ENCODE results near the gene NTNG1.
A peak's percentile ranks its signal among the peaks of the same experiment; 100 is the strongest.

NTNG1 gene

GRCh38 chr1:107276247-107276646, 135.4 kb downstream of the NTNG1 start:
- no peak for DNase-seq (ENCODE audit: low read depth, low spot score)
- Histone ChIP-seq H3K36me3 (ENCODE audit: control insufficient read depth, insufficient read depth, low read length) (no peaks in the 10 kb centered on the region), H3K27ac (ENCODE audit: low read length) (no peak overlapping the region), H3K4me3 (ENCODE audit: low read length) (no peak overlapping the region), H3K4me1 (ENCODE audit: control insufficient read depth, insufficient read depth, low read length) (no peaks in the 10 kb centered on the region), H3K27me3 (ENCODE audit: control insufficient read depth, insufficient read depth, low read length) (no peaks in the 10 kb centered on the region), H3K9me3 (ENCODE audit: control insufficient read depth, insufficient read depth, low read length) (no peaks in the 10 kb centered on the region)
- WGBS (ENCODE audit: insufficient coverage, insufficient read length), result no CpG with 5 or more reads among the region's 1 CpG

DNA sequence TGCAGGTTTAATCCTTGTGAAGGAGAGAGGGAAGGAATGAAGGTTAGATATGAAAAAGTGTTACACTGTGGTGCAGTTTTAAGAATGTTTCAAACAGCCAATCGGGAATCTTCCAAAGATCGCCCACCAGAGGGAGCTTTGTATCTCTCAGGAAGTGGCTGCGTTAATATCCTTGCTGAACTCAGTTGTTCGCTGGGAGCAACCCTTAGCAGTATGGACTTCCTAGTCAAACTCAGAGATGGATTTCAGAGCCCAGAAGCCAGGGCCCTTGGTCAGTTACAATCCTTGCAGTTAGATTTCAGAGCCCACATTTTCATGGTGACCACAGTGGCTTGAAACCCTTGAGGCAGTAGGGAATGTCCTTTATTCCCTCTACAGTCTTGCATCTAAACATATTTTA, 136.2 kb downstream of the NTNG1 start:
- H3K27me3 ChIP-seq (ENCODE audit: control insufficient read depth, insufficient read depth, low read length), result no peaks in the 10 kb centered on the region
- WGBS (ENCODE audit: insufficient coverage, insufficient read length), result no CpG with 5 or more reads among the region's 4 CpGs
- no peak overlapping the region for H3K4me3 ChIP-seq (ENCODE audit: low read length)
- DNase-seq (ENCODE audit: low read depth, low spot score), result peak; percentile 45
- no peaks in the 10 kb centered on the region for H3K4me1 ChIP-seq (ENCODE audit: control insufficient read depth, insufficient read depth, low read length)
- H3K9me3 ChIP-seq (ENCODE audit: control insufficient read depth, insufficient read depth, low read length), result no peaks in the 10 kb centered on the region
- H3K36me3 ChIP-seq (ENCODE audit: control insufficient read depth, insufficient read depth, low read length), result no peaks in the 10 kb centered on the region
- no peak overlapping the region for H3K27ac ChIP-seq (ENCODE audit: low read length)

DNA sequence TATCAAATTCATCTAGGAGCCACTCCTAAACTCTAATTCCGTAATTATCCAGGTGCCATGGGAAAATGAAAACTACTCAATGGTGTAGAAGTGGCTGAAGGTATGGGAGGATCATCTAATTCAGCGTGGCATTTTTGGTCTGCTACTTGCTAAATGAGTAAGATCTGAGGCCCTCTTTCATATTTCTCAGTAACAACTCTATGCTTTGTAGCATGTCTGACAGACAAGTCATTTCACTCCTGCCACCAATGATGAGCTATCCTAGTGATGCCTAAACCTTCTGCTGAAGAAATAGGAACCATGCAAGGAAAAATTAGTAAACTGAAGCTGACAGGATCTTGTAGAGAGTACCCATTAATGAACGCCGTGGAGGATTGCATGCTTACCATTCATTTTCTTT, 145.3 kb downstream of the NTNG1 start:
- no peaks in the 10 kb centered on the region for H3K27me3 ChIP-seq (ENCODE audit: control insufficient read depth, insufficient read depth, low read length)
- DNase-seq (ENCODE audit: low read depth, low spot score), result no peak
- no peaks in the 10 kb centered on the region for H3K9me3 ChIP-seq (ENCODE audit: control insufficient read depth, insufficient read depth, low read length)
- H3K27ac ChIP-seq (ENCODE audit: low read length), result no peak overlapping the region
- H3K4me3 ChIP-seq (ENCODE audit: low read length), result no peak overlapping the region
- no peaks in the 10 kb centered on the region for H3K4me1 ChIP-seq (ENCODE audit: control insufficient read depth, insufficient read depth, low read length)
- no peaks in the 10 kb centered on the region for H3K36me3 ChIP-seq (ENCODE audit: control insufficient read depth, insufficient read depth, low read length)
- WGBS (ENCODE audit: insufficient coverage, insufficient read length), result no CpG with 5 or more reads among the region's 4 CpGs

- DNase-seq (ENCODE audit: low read depth, low spot score), result no peak
- Histone ChIP-seq H3K4me3 (ENCODE audit: low read length) (no peak overlapping the region), H3K27me3 (ENCODE audit: control insufficient read depth, insufficient read depth, low read length) (no peaks in the 10 kb centered on the region), H3K36me3 (ENCODE audit: control insufficient read depth, insufficient read depth, low read length) (no peaks in the 10 kb centered on the region), H3K4me1 (ENCODE audit: control insufficient read depth, insufficient read depth, low read length) (no peaks in the 10 kb centered on the region), H3K27ac (ENCODE audit: low read length) (no peak overlapping the region), H3K9me3 (ENCODE audit: control insufficient read depth, insufficient read depth, low read length) (no peaks in the 10 kb centered on the region)
- no CpG with 5 or more reads among the region's 5 CpGs for WGBS (ENCODE audit: insufficient coverage, insufficient read length)
These were observed 151.1 kb downstream of the NTNG1 start for GRCh38 chr1:107291987-107292386.

GRCh38 chr1:107293901-107294613, 153.2 kb downstream of the NTNG1 start:
- H3K4me3 ChIP-seq (ENCODE audit: low read length), result no peak overlapping the region
- H3K4me1 ChIP-seq (ENCODE audit: control insufficient read depth, insufficient read depth, low read length), result no peaks in the 10 kb centered on the region
- no peaks in the 10 kb centered on the region for H3K36me3 ChIP-seq (ENCODE audit: control insufficient read depth, insufficient read depth, low read length)
- no peak overlapping the region for H3K27ac ChIP-seq (ENCODE audit: low read length)
- no peak for DNase-seq (ENCODE audit: low read depth, low spot score)
- WGBS (ENCODE audit: insufficient coverage, insufficient read length), result no CpG with 5 or more reads among the region's 6 CpGs
- no peaks in the 10 kb centered on the region for H3K9me3 ChIP-seq (ENCODE audit: control insufficient read depth, insufficient read depth, low read length)
- H3K27me3 ChIP-seq (ENCODE audit: control insufficient read depth, insufficient read depth, low read length), result no peaks in the 10 kb centered on the region

GRCh38 chr1:107294686-107295085, 153.8 kb downstream of the NTNG1 start:
- DNase-seq (ENCODE audit: low read depth, low spot score), result no peak
- no peaks in the 10 kb centered on the region for H3K9me3 ChIP-seq (ENCODE audit: control insufficient read depth, insufficient read depth, low read length)
- WGBS (ENCODE audit: insufficient coverage, insufficient read length), result no CpG with 5 or more reads among the region's 1 CpG
- no peak overlapping the region for H3K4me3 ChIP-seq (ENCODE audit: low read length)
- H3K36me3 ChIP-seq (ENCODE audit: control insufficient read depth, insufficient read depth, low read length), result no peaks in the 10 kb centered on the region
- H3K27ac ChIP-seq (ENCODE audit: low read length), result no peak overlapping the region
- H3K4me1 ChIP-seq (ENCODE audit: control insufficient read depth, insufficient read depth, low read length), result no peaks in the 10 kb centered on the region
- H3K27me3 ChIP-seq (ENCODE audit: control insufficient read depth, insufficient read depth, low read length), result no peaks in the 10 kb centered on the region

GRCh38 chr1:107297681-107298080, 156.8 kb downstream of the NTNG1 start:
- DNase-seq (ENCODE audit: low read depth, low spot score), result no peak
- Histone ChIP-seq H3K4me3 (ENCODE audit: low read length) (no peak overlapping the region), H3K36me3 (ENCODE audit: control insufficient read depth, insufficient read depth, low read length) (no peaks in the 10 kb centered on the region), H3K27me3 (ENCODE audit: control insufficient read depth, insufficient read depth, low read length) (no peaks in the 10 kb centered on the region), H3K27ac (ENCODE audit: low read length) (no peak overlapping the region), H3K4me1 (ENCODE audit: control insufficient read depth, insufficient read depth, low read length) (no peaks in the 10 kb centered on the region), H3K9me3 (ENCODE audit: control insufficient read depth, insufficient read depth, low read length) (no peaks in the 10 kb centered on the region)
- no CpG with 5 or more reads among the region's 1 CpG for WGBS (ENCODE audit: insufficient coverage, insufficient read length)

- Histone ChIP-seq H3K4me1 (ENCODE audit: control insufficient read depth, insufficient read depth, low read length) (no peaks in the 10 kb centered on the region), H3K36me3 (ENCODE audit: control insufficient read depth, insufficient read depth, low read length) (no peaks in the 10 kb centered on the region), H3K4me3 (ENCODE audit: low read length) (no peak overlapping the region), H3K27me3 (ENCODE audit: control insufficient read depth, insufficient read depth, low read length) (no peaks in the 10 kb centered on the region), H3K27ac (ENCODE audit: low read length) (no peak overlapping the region), H3K9me3 (ENCODE audit: control insufficient read depth, insufficient read depth, low read length) (no peaks in the 10 kb centered on the region)
- no CpG with 5 or more reads among the region's 1 CpG for WGBS (ENCODE audit: insufficient coverage, insufficient read length)
- no peak for DNase-seq (ENCODE audit: low read depth, low spot score)
These were observed 157.7 kb downstream of the NTNG1 start for GRCh38 chr1:107298526-107298925.

- DNase-seq (ENCODE audit: low read depth, low spot score), result no peak
- H3K27me3 ChIP-seq (ENCODE audit: control insufficient read depth, insufficient read depth, low read length), result no peaks in the 10 kb centered on the region
- H3K4me1 ChIP-seq (ENCODE audit: control insufficient read depth, insufficient read depth, low read length), result no peaks in the 10 kb centered on the region
- no peaks in the 10 kb centered on the region for H3K36me3 ChIP-seq (ENCODE audit: control insufficient read depth, insufficient read depth, low read length)
- no peak overlapping the region for H3K27ac ChIP-seq (ENCODE audit: low read length)
- no peak overlapping the region for H3K4me3 ChIP-seq (ENCODE audit: low read length)
- H3K9me3 ChIP-seq (ENCODE audit: control insufficient read depth, insufficient read depth, low read length), result no peaks in the 10 kb centered on the region
- WGBS (ENCODE audit: insufficient coverage, insufficient read length), result no CpG with 5 or more reads among the region's 3 CpGs
These were observed 158.7 kb downstream of the NTNG1 start for GRCh38 chr1:107299521-107299920.

DNA sequence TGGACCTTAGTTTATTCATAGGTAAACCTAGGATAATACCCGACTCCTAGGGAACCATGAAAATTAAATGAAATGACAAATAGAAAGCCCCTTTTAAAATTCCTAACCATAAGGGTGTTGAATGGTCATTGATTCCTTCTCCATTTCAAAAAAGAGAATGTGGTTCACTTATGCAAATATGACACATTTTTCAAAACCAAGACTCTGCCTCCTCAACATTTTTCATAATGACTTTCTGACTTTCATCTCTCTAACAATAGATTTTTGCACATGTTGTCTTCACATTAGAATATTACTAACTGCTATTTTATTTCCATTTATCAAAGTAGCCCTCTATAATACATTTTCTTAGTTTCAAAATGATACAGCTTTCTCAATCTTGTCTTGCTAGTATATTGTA, 169.1 kb downstream of the NTNG1 start:
- H3K4me3 ChIP-seq (ENCODE audit: low read length), result no peak overlapping the region
- H3K27ac ChIP-seq (ENCODE audit: low read length), result no peak overlapping the region
- no peaks in the 10 kb centered on the region for H3K4me1 ChIP-seq (ENCODE audit: control insufficient read depth, insufficient read depth, low read length)
- DNase-seq (ENCODE audit: low read depth, low spot score), result no peak
- H3K27me3 ChIP-seq (ENCODE audit: control insufficient read depth, insufficient read depth, low read length), result no peaks in the 10 kb centered on the region
- no peaks in the 10 kb centered on the region for H3K36me3 ChIP-seq (ENCODE audit: control insufficient read depth, insufficient read depth, low read length)
- WGBS (ENCODE audit: insufficient coverage, insufficient read length), result no CpG with 5 or more reads among the region's 1 CpG
- no peaks in the 10 kb centered on the region for H3K9me3 ChIP-seq (ENCODE audit: control insufficient read depth, insufficient read depth, low read length)

DNA sequence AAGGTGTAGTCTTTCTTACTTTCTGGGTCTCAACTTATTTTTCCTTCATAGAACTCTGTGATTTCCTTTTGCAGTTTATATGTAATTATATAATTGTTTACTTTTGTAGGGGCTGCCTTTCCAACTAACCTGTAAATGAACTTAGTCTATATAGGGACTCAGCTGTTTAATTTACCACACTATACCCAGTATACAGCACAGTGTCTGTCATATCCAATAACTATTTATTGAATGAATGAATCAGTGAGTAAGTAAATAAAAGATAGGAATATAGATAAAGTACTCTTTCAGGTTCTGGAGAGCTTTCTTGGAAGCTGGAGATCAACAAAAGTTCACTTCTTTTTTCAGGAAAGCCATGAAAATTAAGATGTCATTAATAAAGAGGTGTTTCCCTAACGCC, 174.8 kb downstream of the NTNG1 start:
- Histone ChIP-seq H3K27ac (ENCODE audit: low read length) (no peak overlapping the region), H3K4me3 (ENCODE audit: low read length) (no peak overlapping the region), H3K9me3 (ENCODE audit: control insufficient read depth, insufficient read depth, low read length) (no peaks in the 10 kb centered on the region), H3K27me3 (ENCODE audit: control insufficient read depth, insufficient read depth, low read length) (no peaks in the 10 kb centered on the region), H3K36me3 (ENCODE audit: control insufficient read depth, insufficient read depth, low read length) (no peaks in the 10 kb centered on the region), H3K4me1 (ENCODE audit: control insufficient read depth, insufficient read depth, low read length) (no peaks in the 10 kb centered on the region)
- no CpG with 5 or more reads among the region's 1 CpG for WGBS (ENCODE audit: insufficient coverage, insufficient read length)
- no peak for DNase-seq (ENCODE audit: low read depth, low spot score)

Measured in iPS DF 6.9 (cell line).